ENCODE measurements around the gene ARIH2.

Gene ARIH2

GRCh38 chr3:48929358-48930035 lies 10.9 kb downstream of the ARIH2 start:
- DNase-seq, result no peak

- DNase-seq, result no peak
Measured at GRCh38 chr3:48930590-48930989, 11.9 kb downstream of the ARIH2 start.

- DNase-seq, result no peak
Measured at GRCh38 chr3:48931944-48932580, 13.4 kb downstream of the ARIH2 start.

GRCh38 chr3:48934333-48934991 lies 15.8 kb downstream of the ARIH2 start:
- no peak for DNase-seq

- no peak for DNase-seq
Measured at GRCh38 chr3:48935530-48935929, 16.9 kb downstream of the ARIH2 start.

- no peak for DNase-seq
Measured at GRCh38 chr3:48938156-48938555, 19.5 kb downstream of the ARIH2 start.

GRCh38 chr3:48938689-48939088 lies 20.0 kb downstream of the ARIH2 start:
- no peak for DNase-seq

- no peak for DNase-seq
Measured at GRCh38 chr3:48945432-48945831, 26.8 kb downstream of the ARIH2 start.

GRCh38 chr3:48945891-48946549 lies 27.4 kb downstream of the ARIH2 start:
- DNase-seq, result no peak

- no peak for DNase-seq
Measured at GRCh38 chr3:48949376-48949717, 30.7 kb downstream of the ARIH2 start.

GRCh38 chr3:48950051-48950450 lies 31.4 kb downstream of the ARIH2 start:
- DNase-seq, result no peak

GRCh38 chr3:48951764-48952163 lies 33.1 kb downstream of the ARIH2 start:
- DNase-seq, result no peak

- no peak for DNase-seq
Measured at GRCh38 chr3:48952510-48953118, 34.0 kb downstream of the ARIH2 start.

- no peak for DNase-seq
Measured at GRCh38 chr3:48957006-48957705, 38.5 kb downstream of the ARIH2 start.

- DNase-seq, result no peak
Measured at GRCh38 chr3:48960841-48961413, 42.3 kb downstream of the ARIH2 start.

GRCh38 chr3:48962340-48962739 lies 43.7 kb downstream of the ARIH2 start:
- DNase-seq, result no peak

- no peak for DNase-seq
Measured at GRCh38 chr3:48962939-48963338, 44.3 kb downstream of the ARIH2 start.

- DNase-seq, result no peak
Measured at GRCh38 chr3:48963591-48963990, 44.9 kb downstream of the ARIH2 start.

- no peak for DNase-seq
Measured at GRCh38 chr3:48966367-48966766, 47.7 kb downstream of the ARIH2 start.

- no peak for DNase-seq
Measured at GRCh38 chr3:48966876-48967361, 48.3 kb downstream of the ARIH2 start.

GRCh38 chr3:48970586-48970985 lies 51.9 kb downstream of the ARIH2 start:
- DNase-seq, result no peak

All from T1000 (cell line).